Measurements from ENCODE around the gene FCN2.

Gene FCN2

GRCh38 chr9:134899818-134900217 is 19.2 kb downstream of the FCN2 start:
- DNase-seq (ENCODE audit: insufficient read length, low spot score) (no peak), FAIRE-seq (no peak)

GRCh38 chr9:134902936-134903335 is 22.3 kb downstream of the FCN2 start:
- FAIRE-seq: no peak
- no peak for DNase-seq (ENCODE audit: insufficient read length, low spot score)

GRCh38 chr9:134908524-134909309 is 28.1 kb downstream of the FCN2 start:
- FAIRE-seq: no peak

GRCh38 chr9:134909511-134910481 is 29.2 kb downstream of the FCN2 start:
- FAIRE-seq: no peak
- DNase-seq (ENCODE audit: insufficient read length, low spot score): no peak

More at GRCh38 chr9:134908524-134909309, 28.1 kb downstream of the FCN2 start:
- DNase-seq (ENCODE audit: insufficient read length, low spot score): no peak

GRCh38 chr9:134912126-134912840 is 31.7 kb downstream of the FCN2 start:
- no peak for FAIRE-seq
- DNase-seq (ENCODE audit: insufficient read length, low spot score): no peak

GRCh38 chr9:134913041-134913712 is 32.6 kb downstream of the FCN2 start:
- FAIRE-seq (no peak), DNase-seq (ENCODE audit: insufficient read length, low spot score) (no peak)

- FAIRE-seq: no peak
- DNase-seq (ENCODE audit: insufficient read length, low spot score): no peak
Measured at GRCh38 chr9:134913713-134914500, 33.3 kb downstream of the FCN2 start.

GRCh38 chr9:134914501-134914834 is 33.9 kb downstream of the FCN2 start:
- DNase-seq (ENCODE audit: insufficient read length, low spot score) (no peak), FAIRE-seq (no peak)

GRCh38 chr9:134915046-134915985 is 34.7 kb downstream of the FCN2 start:
- no peak for DNase-seq (ENCODE audit: insufficient read length, low spot score)
- no peak for FAIRE-seq

- DNase-seq (ENCODE audit: insufficient read length, low spot score) (no peak), FAIRE-seq (no peak)
Measured at GRCh38 chr9:134916161-134916665, 35.6 kb downstream of the FCN2 start.

GRCh38 chr9:134917431-134918373 is 37.1 kb downstream of the FCN2 start, which contains the start of gene FCN1:
TSS of gene FCN1 (minus strand) at chr9:134917912. CDS start at chr9:134917871, 41 bp downstream.
- DNase-seq (ENCODE audit: insufficient read length, low spot score): no peak
- no peak for FAIRE-seq

GRCh38 chr9:134918646-134919045 is 38.0 kb downstream of the FCN2 start:
- FAIRE-seq (no peak), DNase-seq (ENCODE audit: insufficient read length, low spot score) (no peak)

- FAIRE-seq (no peak), DNase-seq (ENCODE audit: insufficient read length, low spot score) (no peak)
Measured at GRCh38 chr9:134919303-134919702, 38.7 kb downstream of the FCN2 start.

GRCh38 chr9:134922066-134922931 is 41.7 kb downstream of the FCN2 start:
- DNase-seq (ENCODE audit: insufficient read length, low spot score) (no peak), FAIRE-seq (no peak)

- DNase-seq (ENCODE audit: insufficient read length, low spot score) (no peak), FAIRE-seq (no peak)
Measured at GRCh38 chr9:134922932-134923240, 42.3 kb downstream of the FCN2 start.

GRCh38 chr9:134923466-134923865 is 42.9 kb downstream of the FCN2 start:
- FAIRE-seq: no peak
- no peak for DNase-seq (ENCODE audit: insufficient read length, low spot score)

All from HTR-8/SVneo (cell line).